ENCODE measurements around the gene COMMD7. TPM values are rescaled to one million over a fixed set of nuclear protein-coding genes. Genes with fewer than 3 reads are reported as not detected.

Gene COMMD7
- total RNA-seq, 1 experiment from 2014 or later = 53.9 TPM

DNA sequence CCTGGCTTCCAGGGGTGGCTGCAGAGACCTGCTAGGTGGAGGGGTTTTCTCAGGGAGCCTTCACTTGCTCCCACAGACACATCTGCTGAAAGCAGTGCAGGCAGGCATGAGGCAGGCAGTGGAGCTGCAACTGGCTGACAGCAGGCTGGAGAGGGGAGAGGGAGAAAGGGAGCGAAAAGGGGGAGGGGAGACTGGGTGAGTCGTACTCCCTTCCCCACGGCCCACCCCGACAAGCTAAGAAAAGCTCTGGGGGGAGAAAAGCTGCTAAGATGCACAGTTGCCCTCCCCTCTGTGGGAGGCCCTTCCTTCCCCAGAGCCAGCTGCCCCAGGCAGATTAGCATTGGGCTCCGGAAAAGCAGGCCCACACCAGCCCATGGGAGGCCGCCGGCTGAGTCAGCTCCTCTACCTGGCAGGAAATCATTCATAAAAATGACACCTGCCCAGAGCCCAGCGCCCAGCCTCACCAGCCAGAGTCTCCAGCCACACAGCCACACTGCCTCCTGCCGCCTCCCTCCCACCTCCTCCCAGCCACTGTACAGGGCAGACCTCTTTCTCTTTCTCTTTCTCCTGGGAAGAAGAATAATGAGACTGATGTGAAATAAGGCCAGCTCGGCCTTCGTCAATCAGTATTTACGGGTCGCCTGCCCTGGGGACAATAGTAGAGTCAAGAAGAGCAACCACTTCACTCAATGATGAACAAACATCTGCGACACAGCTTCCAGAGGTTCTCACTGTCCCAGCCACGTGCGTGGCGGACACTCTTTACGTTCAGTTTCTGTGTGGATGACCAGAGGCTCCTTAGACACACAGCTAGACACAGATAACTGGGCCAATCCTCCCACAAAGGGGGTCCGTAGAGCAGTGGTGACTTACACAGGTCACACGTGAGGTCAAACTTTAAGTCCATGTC lies 61.8 kb downstream of the COMMD7 start:
- peak; percentile 67 for DNase-seq (ENCODE audit: low read depth)

DNA sequence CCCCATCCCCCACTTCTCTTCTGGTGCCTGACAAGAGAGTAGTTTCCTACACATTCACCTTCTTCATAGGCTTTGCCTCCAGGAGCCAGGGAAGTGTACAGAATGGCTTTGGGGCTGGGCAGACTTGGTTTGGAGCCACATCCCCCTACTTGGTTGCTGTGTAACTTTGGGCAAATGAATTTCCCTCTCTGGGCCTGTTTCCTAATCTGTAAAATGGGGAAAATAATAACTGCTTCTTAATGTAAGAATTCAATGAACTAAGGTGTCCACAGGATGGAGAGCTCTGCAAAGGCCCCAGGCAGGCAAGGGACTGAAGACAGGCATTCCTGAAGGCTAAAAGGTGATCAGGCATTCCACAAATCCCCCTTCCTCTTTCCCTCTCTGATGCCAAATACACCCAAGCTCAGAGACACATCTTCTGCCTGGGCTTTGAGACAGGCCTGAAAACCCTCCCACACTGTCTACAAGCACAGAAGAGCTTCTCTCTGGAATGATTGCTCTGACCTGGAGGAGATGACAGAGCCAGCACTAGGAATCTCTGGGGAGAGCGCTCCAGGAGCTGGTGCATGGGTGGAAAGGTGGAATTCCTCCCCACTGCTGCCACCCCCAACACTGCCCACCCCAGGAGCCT lies 62.6 kb downstream of the COMMD7 start:
- DNase-seq (ENCODE audit: low read depth) = no peak

DNA sequence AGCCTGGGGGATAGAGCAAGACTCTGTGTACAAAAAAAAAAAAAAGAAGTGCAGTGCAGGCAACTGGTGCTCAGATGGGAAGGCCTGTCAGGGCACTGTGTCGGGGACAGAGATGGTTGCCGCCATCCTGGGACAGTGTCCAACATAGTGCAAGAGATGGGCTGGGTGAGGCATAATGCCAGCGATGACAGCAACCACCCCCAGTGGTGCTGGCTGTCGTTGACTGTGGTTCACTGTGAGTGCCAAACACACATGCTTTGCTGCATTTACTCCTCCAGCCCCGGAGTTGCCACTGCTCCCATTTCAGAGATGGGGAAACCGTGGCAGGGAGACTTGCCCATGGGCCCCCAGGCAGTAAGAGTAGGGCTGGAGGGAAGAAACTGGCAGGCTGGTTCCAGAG lies 64.3 kb downstream of the COMMD7 start:
- DNase-seq (ENCODE audit: low read depth) = no peak

DNA sequence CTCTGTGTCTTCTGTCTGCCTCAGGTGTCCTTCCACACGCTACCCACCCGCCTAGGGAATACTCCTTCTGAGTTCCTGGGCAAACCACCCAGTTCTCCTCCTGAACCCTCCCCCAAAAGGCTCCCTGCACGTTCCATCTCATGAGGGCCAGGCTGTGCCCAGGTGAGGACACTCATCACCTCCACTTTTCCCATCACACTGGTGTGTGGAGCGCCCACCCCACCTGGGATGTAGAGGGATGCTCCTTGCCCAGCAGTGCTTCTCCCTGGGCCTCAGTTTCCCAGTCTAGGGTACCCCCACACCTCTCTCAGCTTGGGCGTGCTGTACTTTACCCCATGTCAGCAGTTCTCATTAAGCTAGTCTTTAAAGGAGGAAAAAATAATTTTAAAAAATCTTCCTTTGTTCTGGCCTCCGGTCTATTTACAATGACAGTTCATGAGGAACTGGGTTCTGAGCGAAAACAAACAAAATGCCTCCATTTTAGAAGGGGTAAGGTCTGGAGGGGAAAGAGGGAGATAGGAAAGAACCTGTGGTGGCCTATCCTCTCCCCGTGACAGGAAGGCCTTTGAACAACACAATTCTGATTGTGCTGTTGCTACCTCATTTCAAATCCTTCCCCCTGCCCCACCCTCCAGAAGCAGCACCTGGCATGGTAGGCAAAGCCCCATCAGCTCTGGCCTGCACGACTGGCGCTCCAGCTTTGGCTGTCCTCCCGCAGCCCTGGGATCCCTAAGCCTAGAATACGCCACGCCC lies 67.9 kb downstream of the COMMD7 start:
- DNase-seq (ENCODE audit: low read depth) = no peak

DNA sequence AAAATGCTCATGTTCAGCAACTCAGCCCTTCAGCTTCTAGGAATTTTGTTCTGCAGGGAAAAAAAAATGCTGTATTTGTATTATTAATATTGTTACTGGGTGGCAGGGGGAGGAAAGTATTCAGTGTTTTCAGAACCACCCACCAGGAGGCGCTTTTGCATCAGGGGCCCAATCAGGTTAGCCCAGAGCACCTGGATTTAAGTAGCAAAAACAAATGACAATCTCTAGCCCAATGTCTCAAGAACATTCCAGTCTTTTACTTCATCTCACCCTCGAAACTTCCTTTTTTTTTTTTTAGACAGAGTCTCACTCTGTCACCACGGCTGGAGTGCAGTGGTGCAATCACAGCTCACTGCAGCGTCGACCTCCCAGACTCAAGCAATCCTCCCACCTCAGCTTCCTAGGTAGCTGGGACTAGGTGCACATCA lies 68.9 kb downstream of the COMMD7 start:
- peak; percentile 71 for DNase-seq (ENCODE audit: low read depth)

DNA sequence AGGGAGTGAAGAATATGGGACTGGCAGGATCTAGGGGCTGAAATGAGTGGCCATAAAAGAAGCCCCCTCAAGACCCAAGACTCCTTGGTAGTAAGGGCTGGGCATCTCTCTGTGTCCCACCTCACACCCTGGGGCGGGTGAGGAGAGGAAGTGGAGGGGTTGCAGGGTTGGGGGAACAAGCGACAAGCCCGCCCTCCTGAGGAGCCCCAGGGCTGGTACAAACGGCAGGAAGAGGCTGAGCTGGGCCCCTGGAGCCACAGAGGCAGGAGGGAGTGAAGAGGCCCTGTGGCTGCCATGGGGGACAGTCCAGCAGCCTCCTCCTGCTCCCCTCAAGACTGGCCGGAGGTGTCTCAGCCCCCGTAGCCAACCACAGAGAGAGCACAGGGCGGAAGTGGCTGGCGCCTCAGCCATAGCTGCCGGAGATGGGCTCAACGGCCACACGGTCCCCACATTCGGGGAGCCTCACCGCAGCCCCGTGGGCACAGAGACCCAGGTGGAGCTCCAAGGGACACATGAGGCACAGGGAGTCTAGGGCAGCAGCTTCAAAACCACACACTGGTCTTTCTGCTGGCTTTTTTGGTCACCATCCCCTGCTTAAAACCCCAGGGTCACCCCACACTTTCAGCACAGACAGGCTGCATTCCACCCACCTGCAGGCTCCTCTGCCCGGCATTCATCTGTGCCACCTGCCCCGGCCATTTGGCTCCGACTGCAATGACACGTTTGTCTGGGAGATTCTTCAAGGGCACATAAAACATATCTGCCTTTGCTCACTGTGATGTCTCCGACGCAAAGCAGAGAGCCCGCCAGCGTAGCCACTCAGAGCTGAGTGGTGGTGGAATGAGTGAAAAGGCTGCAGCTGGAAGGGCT lies 70.0 kb downstream of the COMMD7 start:
- no peak for DNase-seq (ENCODE audit: low read depth)

DNA sequence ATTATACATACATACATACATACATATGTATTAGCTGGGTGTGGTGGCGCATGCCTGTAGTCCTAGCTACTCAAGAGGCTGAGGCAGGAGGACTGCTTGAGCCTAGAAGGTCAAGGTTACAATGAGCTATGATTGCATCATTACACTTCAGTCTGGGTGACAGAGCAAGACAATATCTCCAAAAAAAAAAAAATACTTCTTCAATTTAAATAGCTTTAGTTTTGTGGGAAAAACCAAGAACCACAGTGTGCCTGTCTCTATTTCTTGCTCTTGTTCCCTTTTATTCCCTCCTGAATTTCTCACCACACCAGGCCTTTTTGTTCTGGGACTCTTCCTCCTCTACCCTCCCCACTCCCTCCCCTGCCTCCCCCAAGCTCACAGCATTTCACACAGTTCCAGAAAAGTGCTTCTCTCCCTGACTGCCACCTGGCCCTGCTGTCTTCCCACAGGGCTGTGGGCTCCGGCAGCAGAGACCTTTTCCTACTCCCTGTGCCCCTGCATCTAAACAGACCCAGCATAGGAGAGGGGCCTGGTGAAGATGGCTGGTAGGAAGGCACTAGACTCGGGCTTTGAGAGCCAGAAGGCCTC lies 70.8 kb downstream of the COMMD7 start:
- DNase-seq (ENCODE audit: low read depth) = no peak

DNA sequence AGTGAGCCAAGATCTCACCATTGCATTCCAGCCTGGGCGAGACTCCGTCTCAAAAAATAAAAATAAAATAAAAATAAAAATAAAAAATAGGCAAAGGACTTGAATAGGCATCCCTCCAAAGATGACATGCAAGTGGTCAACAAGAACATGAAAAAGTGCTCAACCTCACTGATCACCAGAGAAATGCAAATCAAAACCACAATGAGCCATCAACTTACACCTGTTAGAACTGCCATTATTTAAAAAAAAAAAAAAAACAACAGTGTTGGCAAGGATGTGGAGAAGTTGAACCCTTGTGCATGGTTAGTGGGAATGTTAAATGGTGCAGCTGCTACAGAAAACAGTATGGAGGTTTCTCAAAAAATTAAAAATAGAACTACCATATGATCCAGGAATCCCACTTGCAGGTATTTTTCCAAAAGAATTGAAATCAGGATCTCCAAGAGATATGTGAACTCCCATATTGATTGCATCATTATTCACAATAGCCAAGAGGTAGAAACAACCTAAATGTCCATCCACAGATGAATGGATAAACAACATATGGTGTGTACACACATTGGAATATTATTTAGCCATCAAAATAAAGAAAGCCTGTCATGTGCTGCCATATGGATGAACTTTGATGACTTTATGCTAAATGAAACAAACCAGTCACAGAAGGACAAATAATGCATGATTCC lies 72.4 kb downstream of the COMMD7 start:
- no peak for DNase-seq (ENCODE audit: low read depth)

DNA sequence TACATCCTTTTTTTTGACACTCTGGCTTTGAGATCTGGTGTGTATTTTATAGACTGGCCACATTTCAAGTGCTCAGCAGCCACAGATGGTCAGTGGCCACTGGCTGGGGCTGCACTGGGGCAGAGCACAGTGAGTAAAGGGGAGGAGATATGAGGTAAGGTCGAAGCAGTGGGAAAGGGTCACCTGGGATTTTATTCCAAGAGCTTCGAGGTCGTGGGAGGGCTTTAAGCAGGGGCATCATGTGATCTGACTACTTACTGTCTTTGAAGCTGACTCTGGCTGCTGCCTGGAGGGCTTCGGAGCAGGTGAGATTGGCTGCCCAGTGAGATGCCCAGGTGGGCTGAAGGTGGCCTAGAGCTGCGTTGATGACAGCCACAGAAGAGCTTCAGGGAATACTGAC lies 76.2 kb downstream of the COMMD7 start:
- no peak for DNase-seq (ENCODE audit: low read depth)

DNA sequence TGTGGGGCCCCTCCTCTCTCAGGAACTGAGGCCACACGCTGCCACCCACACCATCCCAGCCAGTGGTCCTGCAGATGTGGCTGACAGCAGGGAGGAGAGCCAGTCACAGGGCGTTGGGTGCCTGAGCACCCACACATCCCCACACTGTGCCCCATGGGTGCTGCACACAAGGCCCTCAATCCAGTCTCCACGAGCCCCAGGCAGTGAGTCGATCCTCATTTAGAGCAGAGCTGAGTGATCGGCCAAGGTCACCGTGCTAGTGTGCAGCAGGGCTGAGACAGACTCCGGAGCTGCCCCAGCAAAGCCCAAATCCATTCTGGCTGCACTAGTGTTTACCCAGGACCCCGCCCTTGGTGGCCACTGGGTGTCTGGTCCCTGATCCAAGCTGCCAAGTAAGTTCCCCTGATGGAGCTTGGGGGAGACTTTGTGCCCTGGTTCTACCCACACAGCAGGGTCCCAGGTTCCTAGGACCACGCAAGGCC lies 78.5 kb downstream of the COMMD7 start:
- no peak for DNase-seq (ENCODE audit: low read depth)

DNA sequence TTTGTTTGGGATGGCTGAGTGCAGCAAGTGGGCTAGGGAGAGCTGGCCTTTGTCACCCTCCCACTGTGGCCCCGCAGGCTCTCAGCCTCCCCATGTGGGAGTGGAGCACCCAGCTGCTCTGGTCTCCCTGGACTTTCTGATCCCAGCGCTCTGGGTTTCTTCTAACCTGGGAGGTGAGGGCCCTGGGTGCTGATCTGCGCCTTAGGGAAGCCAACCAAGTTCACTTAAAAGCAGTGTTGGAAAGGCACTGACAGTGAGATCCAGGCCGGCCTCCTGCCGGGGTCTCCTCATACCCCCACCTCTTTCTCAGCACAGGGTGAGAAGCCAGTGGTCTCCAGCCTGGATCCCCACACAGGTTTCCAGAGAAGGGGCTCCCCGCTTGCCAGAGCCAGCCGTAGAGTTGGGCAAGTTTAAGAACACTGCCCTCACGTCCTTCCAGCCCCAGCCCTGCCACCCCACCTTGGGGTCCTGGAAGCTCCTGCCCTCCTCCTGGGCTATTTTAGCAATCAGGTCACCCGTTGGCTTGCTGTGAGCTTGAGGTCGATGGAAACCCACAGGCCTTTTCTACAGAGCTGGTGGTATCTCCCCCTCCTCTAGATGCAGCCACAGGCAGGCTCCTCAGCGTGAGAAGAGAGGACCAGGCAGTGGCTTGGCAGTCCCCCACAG lies 79.1 kb downstream of the COMMD7 start:
- no peak for DNase-seq (ENCODE audit: low read depth)

DNA sequence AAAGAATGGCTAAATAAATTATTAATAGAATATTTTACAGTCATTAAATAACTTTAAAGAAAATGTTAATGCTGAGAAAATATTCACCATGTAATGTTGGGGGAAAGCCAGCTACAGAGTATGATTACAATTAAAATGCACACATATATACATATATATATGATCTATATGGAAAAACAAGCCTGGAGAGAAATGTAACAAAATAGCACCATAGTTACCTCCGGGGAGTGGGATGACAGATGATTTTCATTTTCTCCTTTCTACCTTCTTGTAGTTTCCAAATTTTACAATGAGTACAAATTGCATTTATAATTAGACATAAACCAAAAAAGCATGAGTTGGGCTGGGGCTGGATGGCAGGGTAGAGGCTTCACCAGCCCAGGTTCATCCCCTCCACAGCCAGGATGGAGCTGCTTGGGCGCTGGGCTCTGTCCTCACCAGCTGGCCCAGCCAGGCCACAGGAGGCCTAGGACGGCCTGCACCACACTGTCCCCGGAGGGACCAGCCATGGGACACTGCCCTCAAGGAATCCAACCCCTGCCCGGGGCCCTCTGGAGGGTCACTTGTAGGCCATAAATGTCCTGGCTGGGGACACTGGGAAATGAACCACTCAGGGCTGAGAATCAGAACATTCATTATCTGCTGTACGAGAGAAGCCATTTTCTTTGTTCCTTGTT lies 79.8 kb downstream of the COMMD7 start:
- no peak for DNase-seq (ENCODE audit: low read depth)

DNA sequence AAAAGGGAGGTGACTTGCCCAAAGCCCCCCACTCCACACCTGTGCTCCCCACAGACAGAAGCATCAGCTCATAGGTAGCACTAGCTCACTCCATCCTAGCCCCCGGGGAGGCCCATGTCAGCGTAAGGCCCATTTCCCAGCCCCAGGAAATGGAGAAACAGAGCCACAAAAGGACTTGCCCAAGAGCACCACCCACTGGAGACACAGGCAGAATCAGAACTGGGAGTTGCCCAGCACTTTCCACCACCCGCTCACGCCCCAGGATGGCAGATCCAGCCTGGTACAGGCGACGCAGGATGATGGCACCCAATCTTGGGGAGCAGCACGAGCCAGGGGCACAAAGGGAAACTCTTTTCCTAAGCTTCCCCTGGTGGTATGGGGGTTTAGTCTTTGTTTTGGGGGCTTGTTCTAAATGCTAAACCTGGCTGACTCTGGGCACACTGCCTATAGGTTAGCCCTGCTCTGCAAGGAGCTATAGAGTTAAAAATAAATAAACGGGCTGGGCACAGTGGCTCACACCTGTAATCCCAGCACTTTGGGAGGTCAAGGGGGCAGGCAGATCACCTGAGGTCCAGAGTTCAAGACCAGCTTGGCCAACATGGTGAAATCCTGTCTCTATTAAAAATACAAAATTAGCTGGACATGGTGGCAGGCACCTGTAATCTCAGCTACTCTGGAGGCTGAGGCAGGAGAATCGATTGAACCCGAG lies 81.3 kb downstream of the COMMD7 start:
- no peak for DNase-seq (ENCODE audit: low read depth)

DNA sequence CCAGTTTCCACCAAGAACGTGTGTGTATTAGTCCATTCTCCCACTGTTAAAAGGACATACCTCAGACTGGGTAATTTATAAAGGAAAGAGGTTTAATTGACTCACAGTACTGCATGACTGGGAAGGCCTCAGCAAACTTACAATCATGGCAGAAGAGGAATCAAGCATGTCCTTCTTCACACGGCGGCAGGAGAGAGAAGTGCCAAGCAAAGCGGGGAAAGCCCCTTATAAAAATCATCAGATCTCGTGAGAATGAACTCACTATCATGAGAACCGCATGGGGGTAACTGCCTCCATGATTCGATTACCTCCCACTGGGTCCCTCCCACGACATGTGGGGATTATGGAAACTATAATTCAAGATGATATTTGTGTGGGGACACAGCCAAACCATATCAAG lies 82.6 kb downstream of the COMMD7 start:
- no peak for DNase-seq (ENCODE audit: low read depth)

DNA sequence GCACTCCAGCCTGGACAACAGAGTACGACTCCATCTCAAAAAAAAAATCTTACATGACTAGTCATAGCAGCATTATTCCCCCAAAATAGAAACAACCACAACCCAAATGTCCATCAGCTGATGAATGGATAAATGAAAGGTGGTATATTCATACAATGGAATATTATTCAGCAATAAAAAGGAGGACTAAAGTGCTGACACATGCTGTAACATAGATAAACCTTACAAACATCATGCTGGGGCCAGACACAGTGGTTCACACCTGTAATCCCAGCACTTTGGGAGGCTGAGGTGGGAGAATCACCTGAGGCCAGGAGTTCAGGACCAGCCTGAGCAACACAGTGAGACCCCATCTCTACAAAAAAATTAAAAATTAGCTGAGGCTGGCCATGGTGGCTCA lies 86.4 kb downstream of the COMMD7 start:
- no peak for DNase-seq (ENCODE audit: low read depth)

DNA sequence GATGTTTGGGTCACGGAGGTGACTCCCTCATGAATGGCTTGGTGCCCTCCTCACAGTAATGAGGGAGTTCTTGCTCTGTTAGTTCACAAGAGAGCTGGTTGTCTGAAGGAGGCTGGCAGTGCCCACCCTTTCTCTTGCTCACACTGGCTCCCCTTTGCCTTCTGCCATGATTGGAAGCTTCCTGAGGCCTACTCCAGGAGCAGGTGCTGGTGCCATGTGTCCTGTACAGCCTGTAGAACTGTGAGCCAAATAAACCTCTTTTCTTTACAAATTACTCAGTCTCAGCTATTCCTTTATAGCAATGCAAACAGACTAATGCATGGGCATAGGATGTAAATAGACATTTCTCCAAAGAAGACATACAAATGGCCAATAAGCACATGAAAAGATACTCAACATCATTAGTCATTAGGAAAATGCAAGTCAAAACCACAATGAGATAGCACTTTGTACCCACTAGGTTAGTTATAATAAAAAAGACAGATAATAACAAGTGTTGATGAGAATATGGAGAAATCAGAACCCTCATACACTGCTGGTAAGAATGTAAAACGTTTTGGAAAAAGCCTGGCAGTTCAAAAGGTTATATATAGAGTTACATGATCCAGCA lies 87.3 kb downstream of the COMMD7 start:
- no peak for DNase-seq (ENCODE audit: low read depth)

DNA sequence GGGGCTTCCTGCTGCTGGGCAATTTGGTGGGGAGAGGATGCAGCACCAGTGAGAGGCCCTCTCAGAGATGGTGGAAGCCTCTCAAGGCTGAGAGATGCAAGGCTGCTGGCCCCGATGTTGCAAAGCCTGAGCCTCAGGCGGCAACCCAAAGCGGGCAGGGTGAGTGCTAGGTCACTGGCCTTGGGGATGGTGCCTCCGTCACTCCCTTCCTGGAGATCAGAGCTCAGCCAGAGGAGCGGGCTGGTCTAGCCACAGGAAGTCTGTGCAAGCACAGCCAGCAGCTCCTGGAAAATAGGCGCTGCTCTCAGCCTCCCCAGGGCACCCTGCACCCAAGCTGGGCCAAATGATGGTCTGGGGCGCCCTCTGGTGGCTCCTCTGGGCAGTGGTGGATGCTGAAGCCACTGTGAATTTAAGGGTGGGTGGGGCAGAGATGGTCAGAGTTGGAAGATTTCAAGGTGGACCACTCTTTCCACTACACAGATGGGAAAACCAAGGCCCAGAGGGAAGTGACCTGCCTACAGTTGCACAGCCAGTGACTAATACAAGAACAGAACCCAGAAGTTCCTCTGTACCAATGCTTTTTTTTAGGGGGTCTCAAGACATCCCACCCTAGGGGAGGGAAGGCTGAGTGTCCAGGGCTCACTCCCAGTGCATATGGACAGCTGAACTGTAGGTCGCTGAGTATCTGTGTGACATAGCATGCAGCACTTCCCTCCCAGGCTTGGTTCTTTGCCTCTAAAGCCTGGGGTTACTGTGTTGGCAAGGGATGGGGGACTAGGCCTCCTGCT lies 90.3 kb downstream of the COMMD7 start:
- DNase-seq (ENCODE audit: low read depth) = peak; percentile 80
